ENCODE results near the gene SPAM1.

Gene SPAM1

DNA sequence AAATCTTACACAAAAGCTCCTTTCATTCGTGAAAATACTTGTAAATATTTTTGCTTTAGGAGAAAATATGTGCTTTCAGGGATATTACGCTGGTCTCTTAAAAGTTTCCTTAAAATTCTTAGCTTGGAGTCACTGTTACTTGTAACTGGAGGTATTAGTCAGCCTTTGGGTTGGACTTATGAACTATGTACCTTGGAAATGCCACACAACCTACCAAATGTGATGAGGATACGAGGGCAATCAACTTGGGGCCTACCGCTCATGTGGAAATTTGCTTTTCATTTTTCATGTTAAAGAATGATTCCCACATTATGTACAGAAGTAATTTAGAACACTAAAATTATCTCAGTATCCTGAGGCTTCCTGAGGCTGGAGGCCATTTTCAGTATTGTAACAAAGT is 23.1 kb downstream of the SPAM1 start:
- TF ChIP-seq ZFX (IDR thresholded peaks at IDR 0.05; ENCODE audit: borderline replicate concordance) = no peak
- TF ChIP-seq, protein P1, sequence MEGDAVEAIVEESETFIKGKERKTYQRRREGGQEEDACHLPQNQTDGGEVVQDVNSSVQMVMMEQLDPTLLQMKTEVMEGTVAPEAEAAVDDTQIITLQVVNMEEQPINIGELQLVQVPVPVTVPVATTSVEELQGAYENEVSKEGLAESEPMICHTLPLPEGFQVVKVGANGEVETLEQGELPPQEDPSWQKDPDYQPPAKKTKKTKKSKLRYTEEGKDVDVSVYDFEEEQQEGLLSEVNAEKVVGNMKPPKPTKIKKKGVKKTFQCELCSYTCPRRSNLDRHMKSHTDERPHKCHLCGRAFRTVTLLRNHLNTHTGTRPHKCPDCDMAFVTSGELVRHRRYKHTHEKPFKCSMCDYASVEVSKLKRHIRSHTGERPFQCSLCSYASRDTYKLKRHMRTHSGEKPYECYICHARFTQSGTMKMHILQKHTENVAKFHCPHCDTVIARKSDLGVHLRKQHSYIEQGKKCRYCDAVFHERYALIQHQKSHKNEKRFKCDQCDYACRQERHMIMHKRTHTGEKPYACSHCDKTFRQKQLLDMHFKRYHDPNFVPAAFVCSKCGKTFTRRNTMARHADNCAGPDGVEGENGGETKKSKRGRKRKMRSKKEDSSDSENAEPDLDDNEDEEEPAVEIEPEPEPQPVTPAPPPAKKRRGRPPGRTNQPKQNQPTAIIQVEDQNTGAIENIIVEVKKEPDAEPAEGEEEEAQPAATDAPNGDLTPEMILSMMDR (IDR thresholded peaks at IDR 0.05) = no peak

DNA sequence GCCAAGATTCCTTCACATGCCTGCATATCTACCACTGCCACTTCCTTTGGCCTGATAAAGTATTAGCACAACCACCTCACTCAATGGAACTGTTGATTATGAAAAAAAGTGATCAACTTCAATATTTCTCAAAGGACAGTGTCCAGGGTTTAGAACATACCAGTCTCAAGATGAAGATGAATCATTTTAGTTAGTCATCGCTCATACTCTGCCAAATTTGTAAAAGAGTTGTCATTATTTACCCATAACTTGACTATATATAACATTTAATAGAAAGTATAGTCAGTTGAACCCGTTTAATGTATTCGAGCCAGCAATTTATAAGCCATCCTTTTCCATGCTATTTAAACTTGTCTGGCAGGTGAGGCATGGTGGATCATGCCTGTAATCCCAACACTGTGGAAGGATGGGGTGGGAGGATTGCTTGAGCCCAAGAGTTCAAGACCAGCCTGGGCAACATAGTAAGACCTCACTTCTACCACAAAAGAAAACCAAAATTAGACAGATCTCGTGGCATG is 33.2 kb downstream of the SPAM1 start:
- TF ChIP-seq, protein P1 (IDR thresholded peaks at IDR 0.05) = no peak
- TF ChIP-seq ZFX (IDR thresholded peaks at IDR 0.05; ENCODE audit: borderline replicate concordance) = no peak
- H3K27ac ChIP-seq = no peak overlapping the region

More for the DNA sequence above, 23.1 kb downstream of the SPAM1 start:
- H3K27ac ChIP-seq = no peak overlapping the region

DNA sequence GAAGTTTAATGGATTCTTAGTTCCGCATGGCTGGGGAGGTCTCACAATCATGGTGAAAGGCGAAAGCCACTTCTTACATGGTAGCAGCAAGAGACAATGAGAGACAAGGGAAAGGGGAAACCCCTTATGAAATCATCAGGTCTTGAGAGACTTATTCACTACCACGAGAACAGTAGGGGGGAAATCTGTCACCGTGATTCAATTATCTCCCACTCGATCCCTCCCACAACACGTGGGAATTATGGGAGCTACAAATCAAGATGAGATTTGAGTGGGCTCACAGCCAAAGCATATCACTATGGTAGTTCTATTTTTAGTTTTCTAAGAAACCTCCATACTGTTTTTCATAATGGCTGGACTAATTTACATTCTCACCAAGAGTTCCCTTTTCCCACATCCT is 36.7 kb downstream of the SPAM1 start:
- TF ChIP-seq, protein P1 (IDR thresholded peaks at IDR 0.05) = no peak
- TF ChIP-seq ZFX (IDR thresholded peaks at IDR 0.05; ENCODE audit: borderline replicate concordance) = no peak
- no peak overlapping the region for H3K27ac ChIP-seq

DNA sequence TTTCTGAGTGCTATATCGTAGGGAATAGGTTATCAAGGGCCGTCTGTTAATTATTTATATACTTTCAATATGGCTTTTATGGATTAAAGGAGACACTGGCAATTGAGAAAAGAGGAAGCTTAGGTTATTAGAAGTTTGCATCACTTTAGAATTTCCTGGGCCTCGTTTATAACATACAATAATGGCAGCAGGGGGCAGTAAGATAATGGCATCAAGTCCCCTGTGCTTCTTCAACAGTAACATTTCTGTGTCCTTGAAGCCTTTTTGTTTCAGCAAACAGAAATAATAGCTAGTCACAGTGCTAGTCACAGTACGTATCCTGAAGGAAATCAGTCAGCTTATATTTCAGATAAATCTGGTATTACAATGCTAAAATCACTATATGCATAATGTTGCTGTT is 41.9 kb downstream of the SPAM1 start:
- no peak overlapping the region for H3K27ac ChIP-seq
- TF ChIP-seq, protein P1 (IDR thresholded peaks at IDR 0.05) = peak; percentile 77
- TF ChIP-seq ZFX (IDR thresholded peaks at IDR 0.05; ENCODE audit: borderline replicate concordance) = no peak

DNA sequence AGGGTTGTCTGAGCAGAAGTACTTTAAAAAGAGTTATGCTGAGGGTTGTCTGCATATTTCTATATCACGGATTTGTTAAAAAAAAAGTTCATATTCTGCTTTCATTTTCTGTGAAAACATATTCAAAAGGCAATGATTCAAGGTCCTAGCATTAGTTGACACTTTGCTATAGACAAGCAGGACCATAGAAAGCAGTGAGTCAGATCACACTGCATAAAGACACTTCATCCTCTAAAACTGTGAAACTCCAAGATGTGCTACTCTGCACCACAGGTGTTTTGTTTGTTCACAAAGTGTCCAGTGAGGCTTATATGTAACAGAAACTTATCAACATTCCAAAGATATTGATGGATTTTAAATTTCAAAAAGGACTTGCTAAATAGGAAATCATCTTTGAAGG is 47.0 kb downstream of the SPAM1 start:
- TF ChIP-seq, protein P1 (IDR thresholded peaks at IDR 0.05) = no peak
- TF ChIP-seq ZFX (IDR thresholded peaks at IDR 0.05; ENCODE audit: borderline replicate concordance) = no peak
- H3K27ac ChIP-seq = no peak overlapping the region

DNA sequence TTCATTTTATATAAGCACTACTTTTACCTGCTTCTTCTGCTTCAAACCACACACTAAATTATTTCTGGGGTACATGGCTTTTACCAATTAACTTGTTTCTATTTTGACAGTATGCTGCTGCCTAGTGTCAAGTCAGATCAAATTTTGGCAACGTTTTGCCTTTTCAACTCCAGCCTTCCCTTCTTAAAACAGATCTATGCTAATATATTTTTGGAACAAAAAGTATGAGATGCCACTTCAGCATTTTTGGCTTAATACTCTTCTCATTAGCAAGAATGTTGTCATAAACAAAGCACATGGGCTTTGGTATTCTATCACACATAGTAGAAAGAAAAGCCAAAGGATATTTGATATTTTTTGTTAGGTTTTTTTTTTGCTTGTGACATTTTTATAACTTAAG is 47.8 kb downstream of the SPAM1 start:
- H3K27ac ChIP-seq = no peak overlapping the region
- TF ChIP-seq, protein P1 (IDR thresholded peaks at IDR 0.05) = no peak
- TF ChIP-seq ZFX (IDR thresholded peaks at IDR 0.05; ENCODE audit: borderline replicate concordance) = no peak

DNA sequence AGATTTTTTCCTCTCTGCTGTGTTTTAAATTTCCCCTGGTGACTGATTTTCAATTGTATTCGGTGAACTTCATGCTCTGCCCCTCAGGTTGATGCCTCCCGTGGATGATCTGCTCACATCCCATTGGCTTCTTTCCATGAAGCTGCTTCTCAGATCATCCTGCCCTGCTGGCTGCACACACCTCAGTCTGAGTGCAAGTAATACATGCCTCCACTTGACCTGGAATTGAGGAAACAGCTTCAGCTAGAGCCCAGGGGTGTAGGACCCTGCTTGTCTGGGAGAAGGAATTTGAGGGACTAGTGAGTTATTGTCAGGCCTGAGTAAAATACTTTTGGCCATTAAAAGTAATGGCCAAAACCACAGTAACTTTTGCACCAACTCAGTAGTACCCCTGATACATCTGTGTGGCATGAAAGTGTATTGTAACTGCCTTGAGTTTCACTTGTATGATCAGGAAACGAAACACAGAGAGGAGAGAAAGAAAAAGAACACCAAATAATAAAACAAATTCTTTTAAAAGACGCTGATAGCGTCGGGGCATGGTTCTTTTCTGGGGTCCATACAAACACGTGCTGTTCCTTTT is 49.4 kb downstream of the SPAM1 start:
- no peak overlapping the region for H3K27ac ChIP-seq
- TF ChIP-seq ZFX (IDR thresholded peaks at IDR 0.05; ENCODE audit: borderline replicate concordance) = no peak
- TF ChIP-seq, protein P1 (IDR thresholded peaks at IDR 0.05) = no peak
